PFSK-1 (cell line): Measurements from ENCODE around the gene COL6A2.

ENCODE experiments used
- FOXP2 ChIP-seq: optimal IDR thresholded peaks from 2 replicates; pipeline ENCODE3; 2011; ENCODE audit warnings: borderline replicate concordance, control low read depth, inconsistent platforms; ENCODE audit not compliant: insufficient read depth; ENCODE audit errors: extremely low read length, extremely low read depth
- POLR2AphosphoS5 ChIP-seq: IDR thresholded peaks from 2 replicates; pipeline ENCODE4 v1.6.1; 2012; ENCODE audit warnings: low read depth, mild to moderate bottlenecking, control low read depth, low read length, moderate library complexity
- SIN3A ChIP-seq: IDR thresholded peaks from 2 replicates; pipeline ENCODE4 v1.6.1; 2012; ENCODE audit warnings: mild to moderate bottlenecking, low read length, moderate library complexity, borderline replicate concordance; ENCODE audit not compliant: insufficient read depth
- TAF1 ChIP-seq: IDR thresholded peaks from 2 replicates; pipeline ENCODE4 v1.6.1; 2012; ENCODE audit warnings: low read length, control low read depth, borderline replicate concordance; ENCODE audit not compliant: insufficient read depth
- TF ChIP-seq, protein P1 (sequence below), 2 experiments: IDR thresholded peaks; 2 replicates each; pipeline versions ENCODE4 v1.6.1 to v1.8.0; 2011 to 2012; ENCODE audit warnings: low read depth in 2 of 2, low read length in 2 of 2, control low read depth in 1 of 2, inconsistent platforms in 1 of 2, mild to moderate bottlenecking in 1 of 2, moderate library complexity in 1 of 2; ENCODE audit not compliant: insufficient read depth in 1 of 2

The COL6A2 gene

DNA sequence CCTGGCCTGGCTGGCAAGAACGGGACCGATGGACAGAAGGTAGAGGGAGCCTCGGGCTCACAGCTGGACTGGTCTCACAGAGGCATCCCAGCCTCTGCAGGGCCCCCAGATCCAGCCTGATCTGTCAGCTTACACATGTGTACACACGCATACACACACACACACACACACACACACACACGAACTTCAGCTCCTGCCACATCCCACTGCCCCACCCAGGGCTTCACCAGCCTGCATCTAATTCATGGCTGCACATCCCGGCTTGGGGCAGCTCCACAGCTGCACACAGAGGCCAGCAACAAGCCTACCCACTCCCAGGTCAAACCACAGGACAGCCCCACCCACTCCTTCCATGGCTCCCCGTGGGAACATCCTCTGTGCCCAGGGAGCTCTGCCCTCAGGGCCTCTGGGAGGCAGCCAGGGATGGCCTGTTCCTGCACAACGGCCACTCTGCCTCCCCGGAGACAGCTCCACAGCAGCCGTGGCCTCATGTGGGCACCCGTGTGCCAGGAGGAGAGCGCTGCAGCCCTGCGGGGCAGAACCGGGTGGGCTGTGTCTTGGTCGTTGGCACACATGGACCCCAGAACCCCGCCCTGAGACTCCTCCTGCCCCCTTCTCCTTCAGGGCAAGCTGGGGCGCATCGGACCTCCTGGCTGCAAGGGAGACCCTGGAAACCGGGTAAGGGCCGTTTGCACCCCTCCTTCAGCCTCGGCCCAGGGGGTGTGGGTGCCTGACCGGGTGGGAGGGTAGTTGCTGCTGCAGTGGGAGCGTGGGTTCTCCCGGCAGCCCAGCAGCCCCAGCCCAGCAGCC is 19.1 kb downstream of the COL6A2 start:
- no peak for TF ChIP-seq SIN3A

DNA sequence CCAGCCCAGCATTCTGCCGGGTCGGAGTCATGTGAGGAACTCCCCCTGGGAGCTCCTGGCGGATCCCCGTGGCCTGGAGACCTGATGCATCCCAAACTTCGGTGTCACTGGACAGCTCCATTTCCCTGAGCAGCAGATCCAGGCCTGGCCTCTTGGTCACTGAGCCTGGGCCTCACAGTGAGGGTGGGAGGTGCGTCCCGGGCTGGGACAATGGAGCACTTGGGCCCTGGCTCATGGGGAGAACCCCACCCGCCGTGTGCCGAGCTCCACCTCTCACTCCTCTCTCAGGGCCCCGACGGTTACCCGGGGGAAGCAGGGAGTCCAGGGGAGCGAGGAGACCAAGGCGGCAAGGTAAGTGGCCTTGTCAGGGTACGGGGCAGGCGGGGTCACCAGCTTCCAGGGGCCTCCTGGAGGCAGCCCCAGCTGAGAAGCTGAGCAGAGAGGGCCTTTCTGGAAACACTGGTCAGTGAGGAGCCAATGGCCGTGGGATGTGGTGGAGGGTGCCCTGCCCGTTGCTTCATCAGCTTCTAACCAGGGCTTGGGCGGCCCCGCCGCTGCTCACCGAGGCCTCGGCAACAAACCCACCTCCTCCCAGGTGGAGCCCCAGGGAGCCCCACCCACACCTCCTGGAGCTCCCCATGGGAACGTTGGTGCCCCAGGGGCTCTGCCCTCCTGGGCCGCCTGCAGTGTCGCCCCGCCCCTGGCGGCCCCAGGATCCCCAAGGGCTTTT is 19.8 kb downstream of the COL6A2 start:
- TF ChIP-seq, protein P1, sequence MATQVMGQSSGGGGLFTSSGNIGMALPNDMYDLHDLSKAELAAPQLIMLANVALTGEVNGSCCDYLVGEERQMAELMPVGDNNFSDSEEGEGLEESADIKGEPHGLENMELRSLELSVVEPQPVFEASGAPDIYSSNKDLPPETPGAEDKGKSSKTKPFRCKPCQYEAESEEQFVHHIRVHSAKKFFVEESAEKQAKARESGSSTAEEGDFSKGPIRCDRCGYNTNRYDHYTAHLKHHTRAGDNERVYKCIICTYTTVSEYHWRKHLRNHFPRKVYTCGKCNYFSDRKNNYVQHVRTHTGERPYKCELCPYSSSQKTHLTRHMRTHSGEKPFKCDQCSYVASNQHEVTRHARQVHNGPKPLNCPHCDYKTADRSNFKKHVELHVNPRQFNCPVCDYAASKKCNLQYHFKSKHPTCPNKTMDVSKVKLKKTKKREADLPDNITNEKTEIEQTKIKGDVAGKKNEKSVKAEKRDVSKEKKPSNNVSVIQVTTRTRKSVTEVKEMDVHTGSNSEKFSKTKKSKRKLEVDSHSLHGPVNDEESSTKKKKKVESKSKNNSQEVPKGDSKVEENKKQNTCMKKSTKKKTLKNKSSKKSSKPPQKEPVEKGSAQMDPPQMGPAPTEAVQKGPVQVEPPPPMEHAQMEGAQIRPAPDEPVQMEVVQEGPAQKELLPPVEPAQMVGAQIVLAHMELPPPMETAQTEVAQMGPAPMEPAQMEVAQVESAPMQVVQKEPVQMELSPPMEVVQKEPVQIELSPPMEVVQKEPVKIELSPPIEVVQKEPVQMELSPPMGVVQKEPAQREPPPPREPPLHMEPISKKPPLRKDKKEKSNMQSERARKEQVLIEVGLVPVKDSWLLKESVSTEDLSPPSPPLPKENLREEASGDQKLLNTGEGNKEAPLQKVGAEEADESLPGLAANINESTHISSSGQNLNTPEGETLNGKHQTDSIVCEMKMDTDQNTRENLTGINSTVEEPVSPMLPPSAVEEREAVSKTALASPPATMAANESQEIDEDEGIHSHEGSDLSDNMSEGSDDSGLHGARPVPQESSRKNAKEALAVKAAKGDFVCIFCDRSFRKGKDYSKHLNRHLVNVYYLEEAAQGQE (IDR thresholded peaks at IDR 0.05; ENCODE audit: insufficient read depth in 1 of 2, low read depth in 2 of 2, low read length in 2 of 2) = no peak
- TF ChIP-seq SIN3A (no peak), FOXP2 (no peak), POLR2AphosphoS5 (no peak), TAF1 (no peak)

DNA sequence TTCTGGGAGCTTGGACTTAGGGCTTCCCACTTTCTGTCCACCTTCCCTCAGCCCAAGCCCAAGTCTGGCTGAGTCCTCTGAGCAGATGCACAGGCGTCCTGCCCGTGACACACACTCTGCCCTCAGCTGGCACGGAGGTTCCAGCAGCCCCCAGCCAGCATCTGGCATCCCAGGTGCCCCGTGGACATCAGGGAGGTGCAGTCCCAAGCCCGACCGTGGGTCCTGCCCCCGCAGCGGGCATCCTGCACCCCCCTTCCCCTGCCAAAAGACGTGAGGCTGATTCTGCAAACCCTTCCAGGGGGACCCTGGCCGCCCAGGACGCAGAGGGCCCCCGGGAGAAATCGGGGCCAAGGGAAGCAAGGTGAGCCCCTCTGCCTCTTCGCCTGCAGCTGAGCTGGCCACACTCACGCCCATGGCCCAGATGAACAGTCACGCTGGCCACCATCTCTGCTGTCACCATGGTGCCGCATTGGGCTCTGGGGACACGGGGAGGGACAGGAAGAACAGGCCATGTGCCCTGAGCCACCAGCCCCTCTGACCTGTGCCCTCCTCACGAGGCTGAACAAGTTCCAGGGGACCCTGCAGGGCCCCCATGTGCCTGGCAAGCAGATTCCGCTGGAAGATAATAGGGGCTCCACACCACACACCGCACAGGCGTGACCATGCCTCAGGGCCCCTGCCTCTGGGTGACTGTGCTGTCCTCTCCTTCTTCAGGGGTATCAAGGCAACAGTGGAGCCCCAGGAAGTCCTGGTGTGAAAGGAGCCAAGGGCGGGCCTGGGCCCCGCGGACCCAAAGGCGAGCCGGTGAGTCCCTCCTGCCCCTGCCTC is 20.6 kb downstream of the COL6A2 start:
- TF ChIP-seq, protein P1 (IDR thresholded peaks at IDR 0.05; ENCODE audit: insufficient read depth in 1 of 2, low read depth in 2 of 2, low read length in 2 of 2) = no peak
- no peak for TF ChIP-seq POLR2AphosphoS5
- TF ChIP-seq TAF1 = no peak
- no peak for TF ChIP-seq FOXP2
- TF ChIP-seq SIN3A = no peak

DNA sequence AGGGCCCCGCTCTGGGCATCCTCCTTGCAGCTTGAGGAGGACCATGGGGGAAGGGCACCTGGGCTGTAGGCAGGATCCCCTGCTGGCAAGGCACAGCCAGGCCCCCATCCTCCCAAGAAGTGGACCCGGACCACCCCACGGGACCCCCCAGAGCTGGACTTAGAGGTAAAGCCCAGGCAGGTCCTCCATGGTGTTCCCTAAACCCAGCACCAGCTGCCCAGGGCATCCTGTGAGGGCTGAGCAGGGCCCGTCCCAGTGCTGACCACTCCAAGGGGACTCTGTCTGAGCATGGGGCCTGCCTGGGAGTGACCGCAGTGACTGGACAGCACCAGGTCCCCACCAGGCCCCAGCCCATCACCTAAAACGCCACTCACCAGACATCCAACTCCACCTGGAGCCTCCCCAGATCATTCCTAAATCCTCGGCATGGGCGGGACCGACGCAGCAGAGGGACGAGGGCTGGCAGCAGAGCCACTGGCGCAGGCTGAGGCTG is 21.3 kb downstream of the COL6A2 start:
- TF ChIP-seq, protein P1 (IDR thresholded peaks at IDR 0.05; ENCODE audit: insufficient read depth in 1 of 2, low read depth in 2 of 2, low read length in 2 of 2) = no peak
- no peak for TF ChIP-seq SIN3A
- TF ChIP-seq POLR2AphosphoS5 = no peak
- TF ChIP-seq FOXP2 = no peak
- TF ChIP-seq TAF1 = no peak

DNA sequence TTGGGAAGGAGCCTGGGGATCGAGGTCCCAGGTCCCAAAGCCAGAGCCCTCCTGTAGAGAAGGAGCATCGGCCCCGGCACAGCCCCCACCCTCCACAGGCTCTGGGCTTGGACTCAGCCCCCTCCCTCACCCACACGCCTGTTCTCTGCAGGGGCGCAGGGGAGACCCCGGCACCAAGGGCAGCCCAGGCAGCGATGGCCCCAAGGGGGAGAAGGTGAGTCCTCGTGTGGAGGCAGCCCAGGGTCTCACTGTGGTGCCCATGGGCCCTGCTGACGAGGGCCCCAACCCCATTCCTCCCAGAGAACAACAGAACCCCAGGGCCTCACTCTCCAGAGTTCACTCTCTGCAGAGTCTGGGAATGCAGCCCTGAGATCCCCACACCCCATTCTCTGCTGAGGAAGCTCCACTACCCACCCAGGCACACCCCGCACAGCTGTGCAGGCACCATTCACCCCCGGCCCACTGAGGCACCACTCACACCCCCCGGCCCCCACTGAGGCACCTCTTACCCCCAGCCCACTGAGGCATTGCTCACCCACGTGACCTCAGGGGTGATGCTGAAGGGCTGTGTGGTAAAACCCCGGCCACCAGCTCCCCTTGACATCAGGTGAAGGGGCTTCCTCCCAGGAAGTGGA is 21.8 kb downstream of the COL6A2 start:
- TF ChIP-seq POLR2AphosphoS5 (no peak), SIN3A (no peak), TAF1 (no peak), FOXP2 (no peak)
- TF ChIP-seq, protein P1 (IDR thresholded peaks at IDR 0.05; ENCODE audit: insufficient read depth in 1 of 2, low read depth in 2 of 2, low read length in 2 of 2) = no peak
